ENCODE measurements around the gene SNX1.

DNA sequence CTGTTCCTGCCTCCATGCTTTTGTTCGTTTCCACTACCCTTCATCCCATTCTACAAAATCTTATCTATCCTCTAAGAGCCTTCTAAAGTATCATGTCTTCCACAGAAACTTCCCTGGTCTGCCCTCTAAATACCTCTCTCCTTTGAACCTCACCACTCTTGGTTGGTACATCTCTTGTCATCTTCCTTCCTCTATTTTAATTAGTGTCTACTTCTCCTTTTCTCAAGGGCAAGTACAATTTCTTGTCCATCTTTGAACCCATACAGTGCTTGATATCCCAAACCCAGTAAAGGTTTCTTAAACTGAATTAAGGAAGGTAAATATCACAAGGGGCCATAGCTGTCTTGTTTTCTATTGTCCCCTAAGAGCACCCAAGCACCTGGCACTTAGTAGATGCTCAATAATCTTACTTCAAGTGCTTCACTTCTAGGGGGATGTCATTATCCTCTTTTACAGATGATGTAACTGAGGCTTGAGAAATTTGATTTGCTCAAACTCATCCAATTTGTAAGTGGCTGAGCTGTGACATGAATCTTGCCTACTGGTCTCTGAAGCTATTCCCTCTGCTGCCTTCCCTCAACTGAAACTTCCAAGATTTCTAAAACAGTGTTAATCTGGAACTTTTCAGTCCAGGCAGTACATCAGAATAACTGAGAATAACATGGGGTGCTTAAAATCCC, 46.9 kb upstream of the SNX1 start:
- TF ChIP-seq ZNF292 (CRISPR knock-in tag; IDR thresholded peaks at IDR 0.05; ENCODE audit: borderline replicate concordance, low read depth) (no peak), MEF2D (CRISPR knock-in tag; IDR thresholded peaks at IDR 0.05) (no peak), ZNF510 (CRISPR knock-in tag; IDR thresholded peaks at IDR 0.05; ENCODE audit: low read depth) (no peak), PLRG1 (conservative IDR thresholded peaks at IDR 0.05) (no peak), ZNF552 (CRISPR knock-in tag; IDR thresholded peaks at IDR 0.05; ENCODE audit: borderline replicate concordance) (no peak), CEBPB (IDR thresholded peaks at IDR 0.05; ENCODE audit: borderline replicate concordance, low read depth, low read length) (no peak), HDAC2 (CRISPR knock-in tag; IDR thresholded peaks at IDR 0.05) (no peak), POLR2AphosphoS5 (IDR thresholded peaks at IDR 0.05; ENCODE audit: low read depth, low read length) (no peak), ZNF282 (IDR thresholded peaks at IDR 0.05; ENCODE audit: partially characterized antibody) (no peak), SMAD1 (CRISPR knock-in tag; IDR thresholded peaks at IDR 0.05; ENCODE audit: borderline replicate concordance, low read depth) (no peak)
- TF ChIP-seq, protein P1, sequence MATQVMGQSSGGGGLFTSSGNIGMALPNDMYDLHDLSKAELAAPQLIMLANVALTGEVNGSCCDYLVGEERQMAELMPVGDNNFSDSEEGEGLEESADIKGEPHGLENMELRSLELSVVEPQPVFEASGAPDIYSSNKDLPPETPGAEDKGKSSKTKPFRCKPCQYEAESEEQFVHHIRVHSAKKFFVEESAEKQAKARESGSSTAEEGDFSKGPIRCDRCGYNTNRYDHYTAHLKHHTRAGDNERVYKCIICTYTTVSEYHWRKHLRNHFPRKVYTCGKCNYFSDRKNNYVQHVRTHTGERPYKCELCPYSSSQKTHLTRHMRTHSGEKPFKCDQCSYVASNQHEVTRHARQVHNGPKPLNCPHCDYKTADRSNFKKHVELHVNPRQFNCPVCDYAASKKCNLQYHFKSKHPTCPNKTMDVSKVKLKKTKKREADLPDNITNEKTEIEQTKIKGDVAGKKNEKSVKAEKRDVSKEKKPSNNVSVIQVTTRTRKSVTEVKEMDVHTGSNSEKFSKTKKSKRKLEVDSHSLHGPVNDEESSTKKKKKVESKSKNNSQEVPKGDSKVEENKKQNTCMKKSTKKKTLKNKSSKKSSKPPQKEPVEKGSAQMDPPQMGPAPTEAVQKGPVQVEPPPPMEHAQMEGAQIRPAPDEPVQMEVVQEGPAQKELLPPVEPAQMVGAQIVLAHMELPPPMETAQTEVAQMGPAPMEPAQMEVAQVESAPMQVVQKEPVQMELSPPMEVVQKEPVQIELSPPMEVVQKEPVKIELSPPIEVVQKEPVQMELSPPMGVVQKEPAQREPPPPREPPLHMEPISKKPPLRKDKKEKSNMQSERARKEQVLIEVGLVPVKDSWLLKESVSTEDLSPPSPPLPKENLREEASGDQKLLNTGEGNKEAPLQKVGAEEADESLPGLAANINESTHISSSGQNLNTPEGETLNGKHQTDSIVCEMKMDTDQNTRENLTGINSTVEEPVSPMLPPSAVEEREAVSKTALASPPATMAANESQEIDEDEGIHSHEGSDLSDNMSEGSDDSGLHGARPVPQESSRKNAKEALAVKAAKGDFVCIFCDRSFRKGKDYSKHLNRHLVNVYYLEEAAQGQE (IDR thresholded peaks at IDR 0.05; ENCODE audit: borderline replicate concordance in 1 of 2, low read depth in 1 of 2, low read length in 2 of 2) = no peak
- TF ChIP-seq, protein P2, sequence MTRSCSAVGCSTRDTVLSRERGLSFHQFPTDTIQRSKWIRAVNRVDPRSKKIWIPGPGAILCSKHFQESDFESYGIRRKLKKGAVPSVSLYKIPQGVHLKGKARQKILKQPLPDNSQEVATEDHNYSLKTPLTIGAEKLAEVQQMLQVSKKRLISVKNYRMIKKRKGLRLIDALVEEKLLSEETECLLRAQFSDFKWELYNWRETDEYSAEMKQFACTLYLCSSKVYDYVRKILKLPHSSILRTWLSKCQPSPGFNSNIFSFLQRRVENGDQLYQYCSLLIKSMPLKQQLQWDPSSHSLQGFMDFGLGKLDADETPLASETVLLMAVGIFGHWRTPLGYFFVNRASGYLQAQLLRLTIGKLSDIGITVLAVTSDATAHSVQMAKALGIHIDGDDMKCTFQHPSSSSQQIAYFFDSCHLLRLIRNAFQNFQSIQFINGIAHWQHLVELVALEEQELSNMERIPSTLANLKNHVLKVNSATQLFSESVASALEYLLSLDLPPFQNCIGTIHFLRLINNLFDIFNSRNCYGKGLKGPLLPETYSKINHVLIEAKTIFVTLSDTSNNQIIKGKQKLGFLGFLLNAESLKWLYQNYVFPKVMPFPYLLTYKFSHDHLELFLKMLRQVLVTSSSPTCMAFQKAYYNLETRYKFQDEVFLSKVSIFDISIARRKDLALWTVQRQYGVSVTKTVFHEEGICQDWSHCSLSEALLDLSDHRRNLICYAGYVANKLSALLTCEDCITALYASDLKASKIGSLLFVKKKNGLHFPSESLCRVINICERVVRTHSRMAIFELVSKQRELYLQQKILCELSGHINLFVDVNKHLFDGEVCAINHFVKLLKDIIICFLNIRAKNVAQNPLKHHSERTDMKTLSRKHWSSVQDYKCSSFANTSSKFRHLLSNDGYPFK (CRISPR knock-in tag; IDR thresholded peaks at IDR 0.05; ENCODE audit: borderline replicate concordance) = no peak
- TF ChIP-seq, protein P3, sequence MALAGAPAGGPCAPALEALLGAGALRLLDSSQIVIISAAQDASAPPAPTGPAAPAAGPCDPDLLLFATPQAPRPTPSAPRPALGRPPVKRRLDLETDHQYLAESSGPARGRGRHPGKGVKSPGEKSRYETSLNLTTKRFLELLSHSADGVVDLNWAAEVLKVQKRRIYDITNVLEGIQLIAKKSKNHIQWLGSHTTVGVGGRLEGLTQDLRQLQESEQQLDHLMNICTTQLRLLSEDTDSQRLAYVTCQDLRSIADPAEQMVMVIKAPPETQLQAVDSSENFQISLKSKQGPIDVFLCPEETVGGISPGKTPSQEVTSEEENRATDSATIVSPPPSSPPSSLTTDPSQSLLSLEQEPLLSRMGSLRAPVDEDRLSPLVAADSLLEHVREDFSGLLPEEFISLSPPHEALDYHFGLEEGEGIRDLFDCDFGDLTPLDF (CRISPR knock-in tag; IDR thresholded peaks at IDR 0.05) = no peak

All from HepG2 (cell line).